ENCODE measurements around the gene GPD1.

- TF ChIP-seq POLR2AphosphoS5 (IDR thresholded peaks at IDR 0.05) (no peak), CTCF (IDR thresholded peaks at IDR 0.05 in 8 of 11, conservative IDR thresholded peaks at IDR 0.05 in 3 of 11) (no peak)
Measured at GRCh38 chr12:50078281-50078680, 25.5 kb upstream of the GPD1 start.

All from spleen (tissue), 7 donors.